Panc1 (cell line): ENCODE results near the gene FHIT. TPM values are rescaled to one million over a fixed set of nuclear protein-coding genes. Genes with fewer than 3 reads are reported as not detected.

Experiments
- ATAC-seq: fragments of 200-7000 bp; cut with Tn5 transposase; 2 replicates; pipeline ENCODE4 v1.9.1; 2020; ENCODE audit warnings: mild to moderate bottlenecking, moderate library complexity
- BruUV-seq: library from RNA; stranded (reverse); fragments of 400-500 nt; replicated peaks from 2 replicates; lab custom pipeline; 2021; lab: Mats Ljungman, UMichigan
- CTCF ChIA-PET: fragments of 300-600 bp; sonication (Branson Sonifier 250); formaldehyde crosslinking; loops from one replicate; lab custom pipeline; 2022; ENCODE audit warnings: antibody characterized with exemption; lab: Charles Lee
- POLR2A ChIA-PET: fragments of 300-600 bp; sonication (Branson Sonifier 250); formaldehyde crosslinking; loops from one replicate; lab custom pipeline; 2022; ENCODE audit warnings: antibody characterized with exemption; lab: Charles Lee
- DNase-seq: peaks from one replicate; pipeline ENCODE4 v3.0.0-alpha.2; 2010; ENCODE audit warnings: low read depth, low spot score
- H3K27ac ChIP-seq: 2 replicates; pipeline ENCODE4 v1.5.1; 2011; ENCODE audit warnings: mild to moderate bottlenecking, low read length, inconsistent platforms
- H3K27me3 ChIP-seq: fragments of 200-500 bp; sonication (Bioruptor generic); 2 replicates; pipeline ENCODE4 v1.6.0; 2014; ENCODE audit warnings: low read length, inconsistent platforms; ENCODE audit not compliant: control insufficient read depth, insufficient read depth
- H3K36me3 ChIP-seq: fragments of 200-500 bp; sonication (Bioruptor generic); 2 replicates; pipeline ENCODE4 v1.5.1; 2014; ENCODE audit warnings: inconsistent platforms, mild to moderate bottlenecking, low read length, moderate library complexity; ENCODE audit not compliant: control insufficient read depth, insufficient read depth
- H3K4me1 ChIP-seq: 2 replicates; pipeline ENCODE4 v1.5.1; 2011; ENCODE audit warnings: inconsistent platforms, mild to moderate bottlenecking, low read length, moderate library complexity; ENCODE audit not compliant: control insufficient read depth, insufficient read depth
- H3K4me3 ChIP-seq, 2 experiments: 2 replicates each; pipeline ENCODE4 v1.5.1; 2011 to 2012; ENCODE audit warnings: low read depth in 2 of 2, low read length in 2 of 2, mild to moderate bottlenecking in 2 of 2, inconsistent platforms in 1 of 2, moderate library complexity in 1 of 2
- H3K9me3 ChIP-seq: fragments of 200-500 bp; sonication (Bioruptor generic); 2 replicates; pipeline ENCODE4 v1.5.1; 2014; ENCODE audit warnings: low read depth, mild to moderate bottlenecking, inconsistent platforms, low read length, moderate library complexity; ENCODE audit not compliant: control insufficient read depth, insufficient read depth
- POLR2AphosphoS5 ChIP-seq: IDR thresholded peaks from 2 replicates; pipeline ENCODE4 v1.6.1; 2012; ENCODE audit warnings: mild to moderate bottlenecking, low read depth, low read length, moderate library complexity
- SIN3A ChIP-seq: IDR thresholded peaks from 2 replicates; pipeline ENCODE4 v1.6.1; 2012; ENCODE audit warnings: low read depth, mild to moderate bottlenecking, low read length, moderate library complexity, borderline replicate concordance; ENCODE audit not compliant: insufficient read depth
- TCF7L2 ChIP-seq: IDR thresholded peaks from 2 replicates; pipeline ENCODE4 v1.6.1; 2011; ENCODE audit warnings: mild to moderate bottlenecking, low read depth, low read length, inconsistent platforms
- in situ Hi-C: cut with HindIII; loops from 2 replicates; pipeline ENCODE4 v1.10.0; 2016; ENCODE audit warnings: low sequenced_read_pairs, low pct_unique_long_range_greater_than_20kb
- intact Hi-C: fragments of 100-400 bp; cut with micrococcal nuclease; formaldehyde crosslinking; loops from one replicate; pipeline ENCODE4 v1.10.0; 2022; ENCODE audit not compliant: unreplicated experiment
- total RNA-seq: library from RNA; stranded (reverse); gene quantifications from one replicate; pipeline ENCODE4 v1.2.1, GENCODE V29; 2021; ENCODE audit not compliant: unreplicated experiment
- TF ChIP-seq, protein P1 (sequence below), 2 experiments: IDR thresholded peaks; 2 replicates each; pipeline ENCODE4 v1.6.1; 2011 to 2012; ENCODE audit warnings: low read depth in 2 of 2, control low read depth in 1 of 2, low read length in 1 of 2, mild to moderate bottlenecking in 1 of 2, moderate library complexity in 1 of 2; ENCODE audit not compliant: insufficient read depth in 1 of 2
- TF ChIP-seq, protein P2 (sequence below): fragments of 450-650 bp; IDR thresholded peaks from 2 replicates; pipeline ENCODE4 v1.5.1; 2017; ENCODE audit warnings: mild to moderate bottlenecking

Gene FHIT
- total RNA-seq, 1 experiment from 2014 or later: 2.2 TPM

DNA sequence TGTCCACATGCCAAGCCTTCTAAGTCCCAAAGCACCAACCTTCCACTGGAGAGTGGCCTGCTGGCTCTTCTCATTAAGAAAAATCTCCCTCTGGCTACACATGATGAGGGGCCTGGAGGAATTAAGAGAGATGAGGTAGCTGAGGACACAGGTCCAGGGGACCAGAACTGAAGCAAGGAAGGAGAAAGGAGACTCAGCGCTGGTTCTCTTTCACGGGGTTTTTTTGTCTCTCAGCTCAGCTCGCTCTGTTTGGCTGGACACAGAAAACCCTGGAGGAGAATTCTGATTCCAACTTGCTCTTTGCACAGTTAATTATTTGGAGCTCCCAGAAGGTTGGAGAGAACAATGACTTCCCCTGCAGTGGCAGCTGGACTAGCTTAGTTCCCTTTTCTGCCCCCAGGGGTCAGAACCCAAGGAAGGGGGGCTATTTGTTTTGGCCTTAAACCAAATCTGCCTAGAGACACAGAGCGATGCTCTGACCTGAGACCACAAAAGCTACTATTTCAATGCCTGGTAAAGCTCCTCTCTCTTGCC, 507.6 kb downstream of the FHIT start:
- Histone ChIP-seq H3K9me3 (no peaks in the 10 kb centered on the region), H3K4me3 (no peak overlapping the region), H3K27ac (no peak overlapping the region), H3K27me3 (no peaks in the 10 kb centered on the region), H3K36me3 (no peaks in the 10 kb centered on the region), H3K4me1 (no peaks in the 10 kb centered on the region)
- in situ Hi-C loops (no loop called here), intact Hi-C loops (no loop called here)
- CTCF ChIA-PET: interaction anchor here (0.7 kb wide), 1 partner anchor 551 kb away, joined by 8 read pairs; no protein-coding TSS in a partner anchor
- POLR2A ChIA-PET: no interaction called here
- BruUV-seq: no TSS peak
- no peak for ATAC-seq
- no peak for DNase-seq
- no peak for TF ChIP-seq TCF7L2
- no peak for TF ChIP-seq POLR2AphosphoS5
- no peak for TF ChIP-seq SIN3A

DNA sequence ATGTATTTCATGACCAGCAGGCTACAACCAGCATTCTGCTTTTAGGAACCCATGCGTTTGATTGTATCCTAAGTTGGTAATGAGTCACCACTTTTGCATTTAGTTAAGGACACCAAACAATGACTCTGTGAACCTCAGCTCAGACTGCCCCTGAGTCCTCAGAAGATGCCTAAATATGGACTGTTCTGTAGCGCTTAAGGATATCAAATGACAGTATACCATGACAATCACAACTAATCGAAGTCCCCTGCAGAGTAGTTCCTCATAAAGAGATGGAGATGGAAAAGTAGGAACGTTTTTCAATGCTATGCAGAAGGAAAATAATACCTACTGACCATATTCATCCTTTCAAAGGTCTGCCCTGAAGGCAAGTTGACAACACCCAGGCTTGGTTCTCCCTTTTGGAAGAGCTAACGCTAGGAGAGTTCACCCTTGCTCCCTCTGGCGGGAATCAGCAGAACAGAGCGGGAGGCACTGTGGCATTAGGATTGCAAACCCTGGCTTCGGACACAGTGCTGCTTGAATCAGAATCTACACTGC, 508.6 kb downstream of the FHIT start:
- BruUV-seq: no TSS peak
- TF ChIP-seq, protein P1, sequence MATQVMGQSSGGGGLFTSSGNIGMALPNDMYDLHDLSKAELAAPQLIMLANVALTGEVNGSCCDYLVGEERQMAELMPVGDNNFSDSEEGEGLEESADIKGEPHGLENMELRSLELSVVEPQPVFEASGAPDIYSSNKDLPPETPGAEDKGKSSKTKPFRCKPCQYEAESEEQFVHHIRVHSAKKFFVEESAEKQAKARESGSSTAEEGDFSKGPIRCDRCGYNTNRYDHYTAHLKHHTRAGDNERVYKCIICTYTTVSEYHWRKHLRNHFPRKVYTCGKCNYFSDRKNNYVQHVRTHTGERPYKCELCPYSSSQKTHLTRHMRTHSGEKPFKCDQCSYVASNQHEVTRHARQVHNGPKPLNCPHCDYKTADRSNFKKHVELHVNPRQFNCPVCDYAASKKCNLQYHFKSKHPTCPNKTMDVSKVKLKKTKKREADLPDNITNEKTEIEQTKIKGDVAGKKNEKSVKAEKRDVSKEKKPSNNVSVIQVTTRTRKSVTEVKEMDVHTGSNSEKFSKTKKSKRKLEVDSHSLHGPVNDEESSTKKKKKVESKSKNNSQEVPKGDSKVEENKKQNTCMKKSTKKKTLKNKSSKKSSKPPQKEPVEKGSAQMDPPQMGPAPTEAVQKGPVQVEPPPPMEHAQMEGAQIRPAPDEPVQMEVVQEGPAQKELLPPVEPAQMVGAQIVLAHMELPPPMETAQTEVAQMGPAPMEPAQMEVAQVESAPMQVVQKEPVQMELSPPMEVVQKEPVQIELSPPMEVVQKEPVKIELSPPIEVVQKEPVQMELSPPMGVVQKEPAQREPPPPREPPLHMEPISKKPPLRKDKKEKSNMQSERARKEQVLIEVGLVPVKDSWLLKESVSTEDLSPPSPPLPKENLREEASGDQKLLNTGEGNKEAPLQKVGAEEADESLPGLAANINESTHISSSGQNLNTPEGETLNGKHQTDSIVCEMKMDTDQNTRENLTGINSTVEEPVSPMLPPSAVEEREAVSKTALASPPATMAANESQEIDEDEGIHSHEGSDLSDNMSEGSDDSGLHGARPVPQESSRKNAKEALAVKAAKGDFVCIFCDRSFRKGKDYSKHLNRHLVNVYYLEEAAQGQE (IDR thresholded peaks at IDR 0.05; ENCODE audit: insufficient read depth in 1 of 2, low read depth in 2 of 2, low read length in 1 of 2): no peak
- TF ChIP-seq, protein P2, sequence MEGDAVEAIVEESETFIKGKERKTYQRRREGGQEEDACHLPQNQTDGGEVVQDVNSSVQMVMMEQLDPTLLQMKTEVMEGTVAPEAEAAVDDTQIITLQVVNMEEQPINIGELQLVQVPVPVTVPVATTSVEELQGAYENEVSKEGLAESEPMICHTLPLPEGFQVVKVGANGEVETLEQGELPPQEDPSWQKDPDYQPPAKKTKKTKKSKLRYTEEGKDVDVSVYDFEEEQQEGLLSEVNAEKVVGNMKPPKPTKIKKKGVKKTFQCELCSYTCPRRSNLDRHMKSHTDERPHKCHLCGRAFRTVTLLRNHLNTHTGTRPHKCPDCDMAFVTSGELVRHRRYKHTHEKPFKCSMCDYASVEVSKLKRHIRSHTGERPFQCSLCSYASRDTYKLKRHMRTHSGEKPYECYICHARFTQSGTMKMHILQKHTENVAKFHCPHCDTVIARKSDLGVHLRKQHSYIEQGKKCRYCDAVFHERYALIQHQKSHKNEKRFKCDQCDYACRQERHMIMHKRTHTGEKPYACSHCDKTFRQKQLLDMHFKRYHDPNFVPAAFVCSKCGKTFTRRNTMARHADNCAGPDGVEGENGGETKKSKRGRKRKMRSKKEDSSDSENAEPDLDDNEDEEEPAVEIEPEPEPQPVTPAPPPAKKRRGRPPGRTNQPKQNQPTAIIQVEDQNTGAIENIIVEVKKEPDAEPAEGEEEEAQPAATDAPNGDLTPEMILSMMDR: peak; percentile 38; the same call in 1 of the 2 replicates
- Histone ChIP-seq H3K27me3 (no peaks in the 10 kb centered on the region), H3K27ac (no peak overlapping the region), H3K36me3 (no peaks in the 10 kb centered on the region), H3K4me1 (no peaks in the 10 kb centered on the region), H3K4me3 (no peak overlapping the region), H3K9me3 (no peaks in the 10 kb centered on the region)
- in situ Hi-C loops: no loop called here
- POLR2A ChIA-PET: no interaction called here
- ATAC-seq: no peak
- DNase-seq: no peak
- CTCF ChIA-PET: no interaction called here
- intact Hi-C loops: no loop called here

DNA sequence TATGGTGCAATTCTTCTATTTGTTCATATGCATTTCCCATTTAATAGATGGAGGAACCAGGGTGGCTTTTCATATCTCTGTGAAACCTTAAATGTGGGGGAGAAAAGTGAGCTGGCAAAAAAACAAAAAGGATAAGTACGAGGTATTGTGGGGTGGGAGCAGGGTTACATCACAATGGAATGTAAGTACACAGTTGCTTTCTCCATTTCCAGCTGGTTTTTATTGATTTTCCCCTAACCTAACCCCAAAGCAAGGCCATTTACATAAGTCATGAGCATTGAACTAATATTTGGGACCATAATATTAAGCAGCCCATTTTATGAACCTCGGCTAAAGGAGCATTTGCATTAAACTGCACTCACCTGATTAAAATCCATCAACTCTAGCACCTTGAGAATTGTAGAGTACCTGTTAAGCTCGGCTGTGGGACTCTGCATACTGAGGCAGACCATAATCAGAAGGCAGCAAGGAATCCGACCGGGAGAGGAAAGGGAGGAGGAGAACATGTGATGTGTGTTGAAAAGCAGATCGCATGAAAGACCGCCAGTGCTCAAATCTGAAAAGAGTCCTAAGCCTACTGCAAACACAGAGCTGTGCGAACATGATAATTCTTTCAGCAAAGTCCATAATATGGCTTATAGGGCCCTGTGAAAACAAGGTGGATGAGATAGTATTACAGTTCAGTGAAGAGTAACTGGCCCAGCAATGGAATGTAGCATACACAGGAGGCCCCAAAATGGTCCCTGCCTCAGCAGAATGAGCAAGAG, 513.4 kb downstream of the FHIT start:
- Histone ChIP-seq H3K36me3 (no peaks in the 10 kb centered on the region), H3K27ac (no peak overlapping the region), H3K27me3 (no peaks in the 10 kb centered on the region), H3K4me3 (no peak overlapping the region), H3K9me3 (no peaks in the 10 kb centered on the region), H3K4me1 (no peaks in the 10 kb centered on the region)
- CTCF ChIA-PET: no interaction called here
- in situ Hi-C loops (no loop called here), intact Hi-C loops (no loop called here)
- TF ChIP-seq, protein P1 (IDR thresholded peaks at IDR 0.05; ENCODE audit: insufficient read depth in 1 of 2, low read depth in 2 of 2, low read length in 1 of 2): no peak
- TF ChIP-seq, protein P2: no peak
- no peak for TF ChIP-seq TCF7L2
- no peak for TF ChIP-seq POLR2AphosphoS5
- TF ChIP-seq SIN3A: no peak
- ATAC-seq: no peak
- BruUV-seq: no TSS peak
- POLR2A ChIA-PET: no interaction called here
- no peak for DNase-seq
